GM23338 (cell line): Measurements from ENCODE around the gene DCLK2. TPM values are rescaled to one million over a fixed set of nuclear protein-coding genes. Genes with fewer than 3 reads are reported as not detected.

ENCODE experiments used
- ATAC-seq: fragments of 200-7000 bp; cut with Tn5 transposase; 3 replicates; pipeline ENCODE4 v1.9.1; 2020
- DNase-seq: peaks from one replicate; pipeline ENCODE4 v3.0.0-alpha.2; 2015; ENCODE audit warnings: low spot score
- H2AFZ ChIP-seq: fragments of 200-600 bp; sonication (generic); 2 replicates; pipeline ENCODE4 v1.8.0; 2016; ENCODE audit warnings: antibody characterized with exemption, mild to moderate bottlenecking, moderate library complexity
- H3F3A ChIP-seq: fragments of 200-600 bp; sonication (generic); replicated peaks from 2 replicates; pipeline ENCODE4 v1.8.0; 2017; ENCODE audit warnings: antibody characterized with exemption, mixed run types, low read depth
- H3K27ac ChIP-seq: fragments of 200-600 bp; sonication (generic); 2 replicates; pipeline ENCODE4 v1.6.1; 2016; ENCODE audit warnings: low read depth
- H3K27me3 ChIP-seq: fragments of 200-600 bp; sonication (generic); 2 replicates; pipeline ENCODE4 v1.8.0; 2016; ENCODE audit warnings: mild to moderate bottlenecking, mixed run types, moderate library complexity; ENCODE audit not compliant: insufficient read depth
- H3K36me3 ChIP-seq: fragments of 200-600 bp; sonication (generic); 2 replicates; pipeline ENCODE4 v1.8.0; 2016; ENCODE audit warnings: mild to moderate bottlenecking; ENCODE audit not compliant: insufficient read depth
- H3K4me1 ChIP-seq: fragments of 200-600 bp; sonication (generic); 2 replicates; pipeline ENCODE4 v1.8.0; 2016; ENCODE audit warnings: mild to moderate bottlenecking, moderate library complexity; ENCODE audit not compliant: insufficient read depth
- H3K4me2 ChIP-seq: fragments of 200-600 bp; sonication (generic); 2 replicates; pipeline ENCODE4 v1.7.1; 2017; ENCODE audit warnings: mixed run types
- H3K4me3 ChIP-seq: fragments of 200-600 bp; sonication (generic); 2 replicates; pipeline ENCODE4 v1.6.1; 2016; ENCODE audit warnings: mixed run types
- H3K79me2 ChIP-seq: fragments of 200-600 bp; sonication (generic); replicated peaks from 2 replicates; pipeline ENCODE4 v1.8.0; 2017; ENCODE audit warnings: mild to moderate bottlenecking; ENCODE audit not compliant: insufficient read depth
- H3K9me2 ChIP-seq: fragments of 200-600 bp; sonication (generic); 2 replicates; pipeline ENCODE4 v1.8.0; 2017; ENCODE audit not compliant: insufficient read depth
- H4K20me1 ChIP-seq: fragments of 200-600 bp; sonication (generic); replicated peaks from 2 replicates; pipeline ENCODE4 v1.8.0; 2017; ENCODE audit warnings: mild to moderate bottlenecking; ENCODE audit not compliant: insufficient read depth
- H3K27ac Mint-ChIP-seq: 2 replicates; pipeline ENCODE4 v1.8.0; 2020; ENCODE audit warnings: inconsistent platforms, mild to moderate bottlenecking, moderate library complexity, mixed read lengths
- H3K27me3 Mint-ChIP-seq: 3 replicates; pipeline ENCODE4 v1.8.0; 2022; ENCODE audit warnings: low read depth, mild to moderate bottlenecking, moderate library complexity, mixed read lengths, inconsistent platforms; ENCODE audit not compliant: insufficient read depth, poor library complexity
- H3K36me3 Mint-ChIP-seq: 3 replicates; pipeline ENCODE4 v1.8.0; 2021; ENCODE audit warnings: low read depth, mild to moderate bottlenecking, inconsistent platforms, moderate library complexity, mixed read lengths
- H3K4me1 Mint-ChIP-seq: 3 replicates; pipeline ENCODE4 v1.8.0; 2020; ENCODE audit warnings: mild to moderate bottlenecking, inconsistent platforms, mixed read lengths
- H3K4me3 Mint-ChIP-seq: 3 replicates; pipeline ENCODE4 v1.8.0; 2021; ENCODE audit warnings: moderate library complexity, mild to moderate bottlenecking, inconsistent platforms, mixed read lengths
- H3K9me3 Mint-ChIP-seq: 3 replicates; pipeline ENCODE4 v1.8.0; 2020; ENCODE audit warnings: moderate library complexity, mild to moderate bottlenecking, inconsistent platforms, mixed read lengths
- CREB1 ChIP-seq: fragments of 250-450 bp; sonication (Bioruptor Pico); IDR thresholded peaks from 2 replicates; pipeline ENCODE4 v1.5.0; 2020; ENCODE audit warnings: low read depth, mild to moderate bottlenecking, moderate library complexity
- ETS1 ChIP-seq: IDR thresholded peaks from 2 replicates; pipeline ENCODE4 v1.6.1; 2016; ENCODE audit warnings: antibody characterized with exemption
- EZH2 ChIP-seq: fragments of 200-600 bp; sonication (generic); IDR thresholded peaks from one replicate; pipeline ENCODE4 v1.8.0; 2017; ENCODE audit warnings: antibody characterized with exemption, mild to moderate bottlenecking, low read depth; ENCODE audit not compliant: unreplicated experiment
- EZH2phosphoT487 ChIP-seq: fragments of 200-600 bp; sonication (generic); IDR thresholded peaks from one replicate; pipeline ENCODE4 v1.8.1; 2018; ENCODE audit warnings: antibody characterized with exemption; ENCODE audit not compliant: unreplicated experiment
- JUNB ChIP-seq: IDR thresholded peaks from one replicate; pipeline ENCODE4 v1.6.1; 2016; ENCODE audit warnings: antibody characterized with exemption; ENCODE audit not compliant: unreplicated experiment
- NANOG ChIP-seq: IDR thresholded peaks from 2 replicates; pipeline ENCODE4 v1.6.1; 2016; ENCODE audit warnings: antibody characterized with exemption, borderline replicate concordance
- POLR2AphosphoS5 ChIP-seq: IDR thresholded peaks from 2 replicates; pipeline ENCODE4 v1.6.1; 2016; ENCODE audit warnings: antibody characterized with exemption, low read depth
- REST ChIP-seq: IDR thresholded peaks from one replicate; pipeline ENCODE4 v1.6.1; 2018; ENCODE audit warnings: antibody characterized with exemption; ENCODE audit not compliant: unreplicated experiment
- STAT1 ChIP-seq: IDR thresholded peaks from one replicate; pipeline ENCODE4 v1.6.1; 2016; ENCODE audit warnings: antibody characterized with exemption; ENCODE audit not compliant: unreplicated experiment
- ZNF114 ChIP-seq: fragments of 250-450 bp; sonication (Bioruptor Pico); IDR thresholded peaks from 2 replicates; pipeline ENCODE4 v1.5.0; 2020; ENCODE audit warnings: mild to moderate bottlenecking, moderate library complexity
- ZNF331 ChIP-seq: fragments of 250-450 bp; sonication (Bioruptor Pico); IDR thresholded peaks from 2 replicates; pipeline ENCODE4 v1.5.0; 2020; ENCODE audit warnings: low read depth, mild to moderate bottlenecking, moderate library complexity
- polyA plus RNA-seq: library from polyadenylated mRNA; unstranded; fragments of >200 nt; fragmentation: Nextera tagmentation; extraction: Ambion mirVana; gene quantifications from 2 replicates; pipeline ENCODE4 v1.2.1, GENCODE V29; 2016
- total RNA-seq: library from RNA; depleted of rRNA; stranded (reverse); fragments of >200 nt; shearing (Covaris generic); gene quantifications from 2 replicates; pipeline ENCODE4 v1.2.3, GENCODE V29; 2014
- TF ChIP-seq, protein P1 (sequence below), 2 experiments: fragments of 200-600 bp in 1 of 2; sonication (generic) in 1 of 2; conservative IDR thresholded peaks; 2 replicates each; pipeline versions ENCODE4 v1.5.1 to v1.6.1; 2016 to 2017; ENCODE audit warnings: antibody characterized with exemption in 2 of 2, low read depth in 2 of 2, mild to moderate bottlenecking in 2 of 2, moderate library complexity in 1 of 2
- TF ChIP-seq, protein P2 (sequence below): fragments of 250-450 bp; sonication (Bioruptor Pico); IDR thresholded peaks from 2 replicates; pipeline ENCODE4 v1.5.0; 2020; ENCODE audit warnings: mild to moderate bottlenecking, moderate library complexity

DCLK2 gene
- total and polyA plus RNA-seq, 2 experiments from 2014 or later: 0.49 TPM; not detected in 1

GRCh38 chr4:150206954-150207353 is 128.7 kb downstream of the DCLK2 start:
- Mint-ChIP-seq H3K27ac (no peak overlapping the region), H3K27me3 (no peaks in the 10 kb centered on the region), H3K36me3 (no peaks in the 10 kb centered on the region), H3K9me3 (no peaks in the 10 kb centered on the region), H3K4me1 (no peaks in the 10 kb centered on the region; the same call in 2 of the 3 replicates), H3K4me3 (no peak overlapping the region)
- Histone ChIP-seq H3K27ac (no peak overlapping the region), H3F3A (no peaks in the 10 kb centered on the region), H3K9me2 (no peaks in the 10 kb centered on the region), H4K20me1 (no peaks in the 10 kb centered on the region), H3K79me2 (no peaks in the 10 kb centered on the region), H3K4me1 (no peaks in the 10 kb centered on the region), H3K4me2 (no peak overlapping the region), H2AFZ (no peak overlapping the region), H3K36me3 (no peaks in the 10 kb centered on the region), H3K27me3 (no peaks in the 10 kb centered on the region), H3K4me3 (no peak overlapping the region)
- TF ChIP-seq, protein P1, sequence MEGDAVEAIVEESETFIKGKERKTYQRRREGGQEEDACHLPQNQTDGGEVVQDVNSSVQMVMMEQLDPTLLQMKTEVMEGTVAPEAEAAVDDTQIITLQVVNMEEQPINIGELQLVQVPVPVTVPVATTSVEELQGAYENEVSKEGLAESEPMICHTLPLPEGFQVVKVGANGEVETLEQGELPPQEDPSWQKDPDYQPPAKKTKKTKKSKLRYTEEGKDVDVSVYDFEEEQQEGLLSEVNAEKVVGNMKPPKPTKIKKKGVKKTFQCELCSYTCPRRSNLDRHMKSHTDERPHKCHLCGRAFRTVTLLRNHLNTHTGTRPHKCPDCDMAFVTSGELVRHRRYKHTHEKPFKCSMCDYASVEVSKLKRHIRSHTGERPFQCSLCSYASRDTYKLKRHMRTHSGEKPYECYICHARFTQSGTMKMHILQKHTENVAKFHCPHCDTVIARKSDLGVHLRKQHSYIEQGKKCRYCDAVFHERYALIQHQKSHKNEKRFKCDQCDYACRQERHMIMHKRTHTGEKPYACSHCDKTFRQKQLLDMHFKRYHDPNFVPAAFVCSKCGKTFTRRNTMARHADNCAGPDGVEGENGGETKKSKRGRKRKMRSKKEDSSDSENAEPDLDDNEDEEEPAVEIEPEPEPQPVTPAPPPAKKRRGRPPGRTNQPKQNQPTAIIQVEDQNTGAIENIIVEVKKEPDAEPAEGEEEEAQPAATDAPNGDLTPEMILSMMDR (conservative IDR thresholded peaks at IDR 0.05; ENCODE audit: low read depth in 2 of 2): no peak
- TF ChIP-seq JUNB: no peak
- TF ChIP-seq CREB1 (CRISPR knock-in tag): no peak
- TF ChIP-seq, protein P2, sequence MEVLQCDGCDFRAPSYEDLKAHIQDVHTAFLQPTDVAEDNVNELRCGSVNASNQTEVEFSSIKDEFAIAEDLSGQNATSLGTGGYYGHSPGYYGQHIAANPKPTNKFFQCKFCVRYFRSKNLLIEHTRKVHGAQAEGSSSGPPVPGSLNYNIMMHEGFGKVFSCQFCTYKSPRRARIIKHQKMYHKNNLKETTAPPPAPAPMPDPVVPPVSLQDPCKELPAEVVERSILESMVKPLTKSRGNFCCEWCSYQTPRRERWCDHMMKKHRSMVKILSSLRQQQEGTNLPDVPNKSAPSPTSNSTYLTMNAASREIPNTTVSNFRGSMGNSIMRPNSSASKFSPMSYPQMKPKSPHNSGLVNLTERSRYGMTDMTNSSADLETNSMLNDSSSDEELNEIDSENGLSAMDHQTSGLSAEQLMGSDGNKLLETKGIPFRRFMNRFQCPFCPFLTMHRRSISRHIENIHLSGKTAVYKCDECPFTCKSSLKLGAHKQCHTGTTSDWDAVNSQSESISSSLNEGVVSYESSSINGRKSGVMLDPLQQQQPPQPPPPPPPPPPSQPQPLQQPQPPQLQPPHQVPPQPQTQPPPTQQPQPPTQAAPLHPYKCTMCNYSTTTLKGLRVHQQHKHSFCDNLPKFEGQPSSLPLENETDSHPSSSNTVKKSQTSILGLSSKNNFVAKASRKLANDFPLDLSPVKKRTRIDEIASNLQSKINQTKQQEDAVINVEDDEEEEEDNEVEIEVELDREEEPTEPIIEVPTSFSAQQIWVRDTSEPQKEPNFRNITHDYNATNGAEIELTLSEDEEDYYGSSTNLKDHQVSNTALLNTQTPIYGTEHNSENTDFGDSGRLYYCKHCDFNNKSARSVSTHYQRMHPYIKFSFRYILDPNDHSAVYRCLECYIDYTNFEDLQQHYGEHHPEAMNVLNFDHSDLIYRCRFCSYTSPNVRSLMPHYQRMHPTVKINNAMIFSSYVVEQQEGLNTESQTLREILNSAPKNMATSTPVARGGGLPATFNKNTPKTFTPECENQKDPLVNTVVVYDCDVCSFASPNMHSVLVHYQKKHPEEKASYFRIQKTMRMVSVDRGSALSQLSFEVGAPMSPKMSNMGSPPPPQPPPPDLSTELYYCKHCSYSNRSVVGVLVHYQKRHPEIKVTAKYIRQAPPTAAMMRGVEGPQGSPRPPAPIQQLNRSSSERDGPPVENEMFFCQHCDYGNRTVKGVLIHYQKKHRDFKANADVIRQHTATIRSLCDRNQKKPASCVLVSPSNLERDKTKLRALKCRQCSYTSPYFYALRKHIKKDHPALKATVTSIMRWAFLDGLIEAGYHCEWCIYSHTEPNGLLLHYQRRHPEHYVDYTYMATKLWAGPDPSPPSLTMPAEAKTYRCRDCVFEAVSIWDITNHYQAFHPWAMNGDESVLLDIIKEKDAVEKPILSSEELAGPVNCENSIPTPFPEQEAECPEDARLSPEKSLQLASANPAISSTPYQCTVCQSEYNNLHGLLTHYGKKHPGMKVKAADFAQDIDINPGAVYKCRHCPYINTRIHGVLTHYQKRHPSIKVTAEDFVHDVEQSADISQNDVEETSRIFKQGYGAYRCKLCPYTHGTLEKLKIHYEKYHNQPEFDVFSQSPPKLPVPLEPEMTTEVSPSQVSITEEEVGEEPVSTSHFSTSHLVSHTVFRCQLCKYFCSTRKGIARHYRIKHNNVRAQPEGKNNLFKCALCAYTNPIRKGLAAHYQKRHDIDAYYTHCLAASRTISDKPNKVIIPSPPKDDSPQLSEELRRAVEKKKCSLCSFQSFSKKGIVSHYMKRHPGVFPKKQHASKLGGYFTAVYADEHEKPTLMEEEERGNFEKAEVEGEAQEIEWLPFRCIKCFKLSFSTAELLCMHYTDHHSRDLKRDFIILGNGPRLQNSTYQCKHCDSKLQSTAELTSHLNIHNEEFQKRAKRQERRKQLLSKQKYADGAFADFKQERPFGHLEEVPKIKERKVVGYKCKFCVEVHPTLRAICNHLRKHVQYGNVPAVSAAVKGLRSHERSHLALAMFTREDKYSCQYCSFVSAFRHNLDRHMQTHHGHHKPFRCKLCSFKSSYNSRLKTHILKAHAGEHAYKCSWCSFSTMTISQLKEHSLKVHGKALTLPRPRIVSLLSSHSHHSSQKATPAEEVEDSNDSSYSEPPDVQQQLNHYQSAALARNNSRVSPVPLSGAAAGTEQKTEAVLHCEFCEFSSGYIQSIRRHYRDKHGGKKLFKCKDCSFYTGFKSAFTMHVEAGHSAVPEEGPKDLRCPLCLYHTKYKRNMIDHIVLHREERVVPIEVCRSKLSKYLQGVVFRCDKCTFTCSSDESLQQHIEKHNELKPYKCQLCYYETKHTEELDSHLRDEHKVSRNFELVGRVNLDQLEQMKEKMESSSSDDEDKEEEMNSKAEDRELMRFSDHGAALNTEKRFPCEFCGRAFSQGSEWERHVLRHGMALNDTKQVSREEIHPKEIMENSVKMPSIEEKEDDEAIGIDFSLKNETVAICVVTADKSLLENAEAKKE (CRISPR knock-in tag): no peak
- no peak for TF ChIP-seq EZH2
- TF ChIP-seq ZNF331 (CRISPR knock-in tag): no peak
- no peak for TF ChIP-seq EZH2phosphoT487
- no peak for TF ChIP-seq ETS1
- TF ChIP-seq POLR2AphosphoS5: no peak
- no peak for TF ChIP-seq REST
- no peak for TF ChIP-seq NANOG
- no peak for TF ChIP-seq STAT1
- no peak for TF ChIP-seq ZNF114 (CRISPR knock-in tag)
- DNase-seq (no peak), ATAC-seq (no peak)
